Mucosa of descending colon (tissue), 3 donors: Measurements from ENCODE around the gene CDK5RAP2. TPM values are rescaled to one million over a fixed set of nuclear protein-coding genes. Genes with fewer than 3 reads are reported as not detected.
A peak's percentile ranks its signal among the peaks of the same experiment; 100 is the strongest.

ENCODE experiments used
- ATAC-seq: fragments of 200-7000 bp; cut with Tn5 transposase; one replicate; pipeline ENCODE4 v1.9.1; 2020; ENCODE audit warnings: mild to moderate bottlenecking, moderate library complexity
- DNase-seq, 3 donors: peaks; one replicate each; pipeline ENCODE4 v3.0.0-alpha.2; 2020
- H3K36me3 ChIP-seq: fragments of 200-600 bp; one replicate; pipeline ENCODE4 v1.8.0; 2021; ENCODE audit warnings: low read depth, mild to moderate bottlenecking
- H3K4me1 ChIP-seq: fragments of 200-600 bp; one replicate; pipeline ENCODE4 v1.8.0; 2021; ENCODE audit warnings: low read depth, mild to moderate bottlenecking
- H3K4me3 ChIP-seq: fragments of 200-600 bp; one replicate; pipeline ENCODE4 v1.8.0; 2021; ENCODE audit warnings: mild to moderate bottlenecking
- H3K9me3 ChIP-seq: fragments of 200-600 bp; one replicate; pipeline ENCODE4 v1.8.0; 2021; ENCODE audit warnings: mild to moderate bottlenecking
- intact Hi-C, 2 donors: fragments of 100-400 bp; cut with DNase I in 1 of 2; cut with micrococcal nuclease in 1 of 2; formaldehyde crosslinking; loops; one replicate each; pipeline versions ENCODE4 v1.11.0 to v1.11.1; 2022; cut with DNase I, micrococcal nuclease
- total RNA-seq, 3 donors: library from RNA; stranded (reverse); fragmentation: NEBNext Ultra II Directional in 2 of 3; extraction: Animal tissue kit (Norgen Biotek cat#: 25700) in 2 of 3; gene quantifications; one replicate each; pipeline versions ENCODE4 v1.2.1 to v1.2.4, GENCODE V29; 2021 to 2023
- TF ChIP-seq, protein P1 (sequence below): fragments of 200-600 bp; IDR thresholded peaks from one replicate; pipeline ENCODE4 v1.8.0; 2022; ENCODE audit warnings: antibody characterized with exemption, mild to moderate bottlenecking
- donor health status: DM: no; HTN: no; CAD: no; lungs with moderate emphysema.
- donor health status: DM: no; HTN: no; CAD: no.
- donor health status: DM: no; HTN: yes; CAD: no.

The CDK5RAP2 gene
- total RNA-seq, 3 donors from 2014 or later, result 27.0 to 62.4 (median 35.1) TPM

DNA sequence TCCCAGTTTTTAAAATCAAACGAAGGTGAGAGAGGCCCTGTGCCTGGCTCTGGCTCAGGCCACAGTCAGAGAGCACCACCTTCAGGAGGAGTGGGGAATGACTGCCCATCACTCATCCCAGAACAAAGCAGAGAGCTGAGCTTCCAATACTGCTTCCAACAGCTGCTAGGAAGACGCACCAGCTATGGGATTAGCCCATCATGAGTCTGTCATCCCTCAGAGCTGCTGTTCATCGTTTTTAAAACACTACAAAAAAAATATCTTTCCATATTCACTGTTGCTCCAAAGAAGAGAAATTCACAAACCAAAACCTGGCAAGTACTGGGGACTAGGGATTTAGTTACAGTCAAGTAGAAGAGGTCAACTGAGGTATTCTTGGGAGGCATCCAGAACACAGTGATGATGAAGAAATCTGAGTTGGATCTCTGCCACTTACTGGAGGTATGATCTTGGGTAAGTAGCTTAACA, 102.4 kb downstream of the CDK5RAP2 start:
- H3K4me3 ChIP-seq, result no peak overlapping the region
- TF ChIP-seq, protein P1, sequence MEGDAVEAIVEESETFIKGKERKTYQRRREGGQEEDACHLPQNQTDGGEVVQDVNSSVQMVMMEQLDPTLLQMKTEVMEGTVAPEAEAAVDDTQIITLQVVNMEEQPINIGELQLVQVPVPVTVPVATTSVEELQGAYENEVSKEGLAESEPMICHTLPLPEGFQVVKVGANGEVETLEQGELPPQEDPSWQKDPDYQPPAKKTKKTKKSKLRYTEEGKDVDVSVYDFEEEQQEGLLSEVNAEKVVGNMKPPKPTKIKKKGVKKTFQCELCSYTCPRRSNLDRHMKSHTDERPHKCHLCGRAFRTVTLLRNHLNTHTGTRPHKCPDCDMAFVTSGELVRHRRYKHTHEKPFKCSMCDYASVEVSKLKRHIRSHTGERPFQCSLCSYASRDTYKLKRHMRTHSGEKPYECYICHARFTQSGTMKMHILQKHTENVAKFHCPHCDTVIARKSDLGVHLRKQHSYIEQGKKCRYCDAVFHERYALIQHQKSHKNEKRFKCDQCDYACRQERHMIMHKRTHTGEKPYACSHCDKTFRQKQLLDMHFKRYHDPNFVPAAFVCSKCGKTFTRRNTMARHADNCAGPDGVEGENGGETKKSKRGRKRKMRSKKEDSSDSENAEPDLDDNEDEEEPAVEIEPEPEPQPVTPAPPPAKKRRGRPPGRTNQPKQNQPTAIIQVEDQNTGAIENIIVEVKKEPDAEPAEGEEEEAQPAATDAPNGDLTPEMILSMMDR, result peak; percentile 82
- peak; percentile 92 for ATAC-seq
- no peaks in the 10 kb centered on the region for H3K4me1 ChIP-seq
- DNase-seq, result peak in 2 of 3 donors; percentile 64 to 67
- intact Hi-C loops, result no loop called here
- no peaks in the 10 kb centered on the region for H3K9me3 ChIP-seq
- no peaks in the 10 kb centered on the region for H3K36me3 ChIP-seq

DNA sequence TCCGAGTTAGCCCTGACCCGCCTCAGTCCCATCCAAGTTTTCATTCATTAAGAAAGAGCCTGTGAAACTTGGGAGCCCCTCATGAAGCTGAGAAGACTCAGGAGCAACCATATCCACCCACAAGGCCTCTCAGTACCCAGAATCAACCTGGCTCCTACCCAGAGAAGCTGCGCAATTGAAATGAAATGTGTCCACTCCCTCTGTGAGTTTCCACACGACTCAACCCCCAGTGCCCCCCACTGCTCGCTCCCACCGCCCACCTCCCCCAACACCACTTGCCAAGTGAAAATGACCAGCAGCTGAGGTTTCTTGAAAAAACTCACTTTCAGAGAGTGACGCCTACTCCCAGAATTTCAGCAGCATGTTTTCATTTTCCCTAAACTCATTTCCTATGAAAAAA, 104.6 kb downstream of the CDK5RAP2 start:
- no peaks in the 10 kb centered on the region for H3K4me1 ChIP-seq
- TF ChIP-seq, protein P1, result no peak
- H3K9me3 ChIP-seq, result no peaks in the 10 kb centered on the region
- ATAC-seq (no peak), DNase-seq (no peak)
- intact Hi-C loops, result no loop called here
- no peak overlapping the region for H3K4me3 ChIP-seq
- H3K36me3 ChIP-seq, result no peaks in the 10 kb centered on the region

DNA sequence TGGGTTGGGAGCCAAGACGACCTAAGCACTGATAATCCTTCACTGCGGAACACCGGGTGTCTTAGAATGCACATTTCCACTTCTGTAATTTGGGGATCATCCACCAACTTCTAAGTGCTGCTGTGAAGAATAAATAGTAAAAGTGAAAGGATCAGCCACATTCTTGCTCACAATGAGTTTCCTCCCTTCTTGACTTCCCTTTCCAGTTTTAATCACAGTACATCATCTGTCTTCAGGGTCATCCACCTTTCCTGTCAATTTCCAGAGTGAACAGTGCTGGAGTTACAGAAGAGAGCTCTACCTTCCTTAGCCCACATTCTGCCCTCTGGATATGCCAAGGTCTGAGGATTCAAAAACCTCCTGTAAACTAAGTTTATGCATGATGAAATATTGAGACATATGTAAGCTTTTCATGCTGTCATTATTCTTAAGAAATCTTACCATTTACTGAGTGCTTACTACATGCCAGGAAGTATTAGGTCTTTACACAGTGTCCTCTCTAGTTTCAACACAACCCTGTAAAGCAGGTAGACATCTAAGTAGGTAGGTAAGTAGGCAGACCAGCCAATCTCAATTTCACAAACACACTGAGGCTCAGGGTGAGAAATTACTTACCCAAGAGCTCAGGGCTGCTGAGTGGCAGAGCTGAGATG, 105.2 kb downstream of the CDK5RAP2 start:
- intact Hi-C loops, result no loop called here
- DNase-seq (no peak), ATAC-seq (no peak)

DNA sequence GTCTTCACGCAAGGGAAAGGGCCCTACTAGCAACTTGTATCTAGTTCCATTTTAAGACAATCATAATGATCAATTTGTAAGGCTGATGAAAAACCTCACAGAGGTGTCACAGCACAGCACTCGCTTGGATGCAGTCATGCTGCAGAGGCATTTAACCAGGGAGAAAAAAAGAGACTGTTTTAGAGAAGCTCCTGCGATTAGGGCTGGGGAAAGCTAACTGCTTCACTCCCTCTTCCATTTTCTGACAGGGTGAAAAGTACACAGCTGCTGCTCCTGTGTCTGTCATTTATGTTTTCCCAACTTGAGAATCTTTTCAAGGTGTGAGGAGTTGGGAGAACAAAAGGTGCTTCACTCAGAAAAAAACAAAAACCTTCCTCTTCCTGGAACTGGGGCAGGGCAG, 106.4 kb downstream of the CDK5RAP2 start:
- Histone ChIP-seq H3K36me3 (no peaks in the 10 kb centered on the region), H3K9me3 (no peaks in the 10 kb centered on the region), H3K4me3 (no peak overlapping the region), H3K4me1 (no peaks in the 10 kb centered on the region)
- intact Hi-C loops, result no loop called here
- no peak for DNase-seq
- TF ChIP-seq, protein P1, result no peak
- no peak for ATAC-seq

More for the DNA sequence above, 105.2 kb downstream of the CDK5RAP2 start:
- no peaks in the 10 kb centered on the region for H3K36me3 ChIP-seq
- no peak overlapping the region for H3K4me3 ChIP-seq
- no peaks in the 10 kb centered on the region for H3K4me1 ChIP-seq
- TF ChIP-seq, protein P1, result no peak
- H3K9me3 ChIP-seq, result no peaks in the 10 kb centered on the region

DNA sequence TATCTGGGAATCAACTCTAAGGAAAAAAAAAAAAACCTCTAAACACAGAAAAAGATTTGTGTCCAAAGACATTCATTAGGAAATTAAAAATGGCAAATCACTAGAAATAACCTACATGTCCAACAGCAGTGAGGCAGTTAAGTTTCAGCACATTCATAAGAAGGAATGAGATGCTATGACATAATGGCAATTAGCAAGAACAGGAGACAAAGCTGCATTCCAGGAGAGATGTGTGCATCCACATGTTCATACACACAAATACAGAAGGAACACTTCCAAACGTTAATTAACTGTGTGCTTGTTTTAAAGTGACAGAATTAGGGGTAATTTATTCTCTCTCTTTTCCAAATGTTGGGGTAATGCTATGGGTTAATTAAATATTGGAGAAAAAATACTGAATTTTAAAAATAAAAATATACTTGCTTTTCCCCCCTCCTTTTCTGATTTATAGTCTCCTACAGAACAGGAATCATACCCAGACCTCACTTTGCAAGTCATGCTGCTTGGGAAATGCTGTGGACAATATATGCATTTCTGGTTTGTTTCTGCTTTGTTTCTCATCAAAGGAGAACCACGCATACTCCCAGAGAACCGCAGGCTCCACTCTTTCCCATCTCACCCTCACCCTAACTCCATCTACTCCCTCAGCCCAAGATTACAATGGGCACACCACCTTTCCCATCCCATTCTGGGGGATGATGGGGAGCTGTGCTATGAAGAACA, 114.1 kb downstream of the CDK5RAP2 start:
- no peak for DNase-seq

More for the DNA sequence above, 114.1 kb downstream of the CDK5RAP2 start:
- Histone ChIP-seq H3K4me3 (no peak overlapping the region), H3K9me3 (no peaks in the 10 kb centered on the region), H3K4me1 (no peaks in the 10 kb centered on the region), H3K36me3 (no peaks in the 10 kb centered on the region)
- TF ChIP-seq, protein P1, result no peak
- ATAC-seq, result no peak
- intact Hi-C loops, result no loop called here
